ENCODE results near the gene ARHGAP6.

DNA sequence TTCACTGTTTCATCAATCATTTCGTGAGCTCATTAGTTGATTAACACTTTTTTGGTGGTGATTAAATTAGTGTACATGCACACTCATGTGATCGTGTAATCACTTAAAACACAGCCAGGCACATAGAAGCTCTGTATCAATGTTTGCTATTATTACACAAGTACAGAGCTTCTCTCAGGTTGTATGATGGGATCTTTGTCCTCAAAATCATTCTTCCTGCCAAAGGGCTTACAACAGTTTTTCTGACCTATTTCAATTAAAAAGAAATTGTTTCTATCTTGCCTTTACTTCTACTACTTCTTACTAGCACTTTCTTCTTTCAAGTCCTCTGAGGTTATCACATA is 227.4 kb downstream of the ARHGAP6 start:
- TF ChIP-seq, protein P1, sequence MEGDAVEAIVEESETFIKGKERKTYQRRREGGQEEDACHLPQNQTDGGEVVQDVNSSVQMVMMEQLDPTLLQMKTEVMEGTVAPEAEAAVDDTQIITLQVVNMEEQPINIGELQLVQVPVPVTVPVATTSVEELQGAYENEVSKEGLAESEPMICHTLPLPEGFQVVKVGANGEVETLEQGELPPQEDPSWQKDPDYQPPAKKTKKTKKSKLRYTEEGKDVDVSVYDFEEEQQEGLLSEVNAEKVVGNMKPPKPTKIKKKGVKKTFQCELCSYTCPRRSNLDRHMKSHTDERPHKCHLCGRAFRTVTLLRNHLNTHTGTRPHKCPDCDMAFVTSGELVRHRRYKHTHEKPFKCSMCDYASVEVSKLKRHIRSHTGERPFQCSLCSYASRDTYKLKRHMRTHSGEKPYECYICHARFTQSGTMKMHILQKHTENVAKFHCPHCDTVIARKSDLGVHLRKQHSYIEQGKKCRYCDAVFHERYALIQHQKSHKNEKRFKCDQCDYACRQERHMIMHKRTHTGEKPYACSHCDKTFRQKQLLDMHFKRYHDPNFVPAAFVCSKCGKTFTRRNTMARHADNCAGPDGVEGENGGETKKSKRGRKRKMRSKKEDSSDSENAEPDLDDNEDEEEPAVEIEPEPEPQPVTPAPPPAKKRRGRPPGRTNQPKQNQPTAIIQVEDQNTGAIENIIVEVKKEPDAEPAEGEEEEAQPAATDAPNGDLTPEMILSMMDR (IDR thresholded peaks at IDR 0.05): no peak
- TF ChIP-seq EZH2 (IDR thresholded peaks at IDR 0.05) (no peak), EZH2phosphoT487 (IDR thresholded peaks at IDR 0.05) (no peak)

Data from neural progenitor cell (in vitro differentiated cells).